Measurements from ENCODE around the gene CAPN3. TPM values are rescaled to one million over a fixed set of nuclear protein-coding genes. Genes with fewer than 3 reads are reported as not detected.
"Not testable (repeated sequence)": the region's sequence is repeated elsewhere in the genome, so short reads cannot be mapped to it uniquely, and the experiment has no call there.

The CAPN3 gene
- total RNA-seq, 1 donor from 2014 or later, result not detected

GRCh38 chr15:42335074-42335473 is 24.2 kb upstream of the CAPN3 start:
- Mint-ChIP-seq H3K4me3 (no peak overlapping the region), H3K9me3 (peaks cover 14% of the 10 kb centered on the region), H3K27me3 (ENCODE audit: insufficient read depth, low read depth) (no peaks in the 10 kb centered on the region), H3K36me3 (no peaks in the 10 kb centered on the region), H3K4me1 (no peaks in the 10 kb centered on the region), H3K27ac (no peak overlapping the region)
- H2AFZ ChIP-seq (replicated peaks), result no peak overlapping the region
- H3K4me2 ChIP-seq, result no peak overlapping the region
- no peak for DNase-seq (ENCODE audit: low spot score)
- no peak overlapping the region for H3K27ac ChIP-seq
- no peak overlapping the region for H3K4me3 ChIP-seq
- no peak overlapping the region for H3K9ac ChIP-seq
- H3K27me3 ChIP-seq, result no peaks in the 10 kb centered on the region
- no peaks in the 10 kb centered on the region for H4K20me1 ChIP-seq (ENCODE audit: low read depth)
- no peaks in the 10 kb centered on the region for H3K36me3 ChIP-seq
- H3K9me3 ChIP-seq (ENCODE audit: low read depth), result no peaks in the 10 kb centered on the region
- H3K4me1 ChIP-seq, result no peaks in the 10 kb centered on the region
- H3F3A ChIP-seq (ENCODE audit: low read depth), result no peaks in the 10 kb centered on the region
- TF ChIP-seq EZH2phosphoT487 (IDR thresholded peaks at IDR 0.05) (no peak), EZH2 (IDR thresholded peaks at IDR 0.05) (no peak)
- TF ChIP-seq, protein P1, sequence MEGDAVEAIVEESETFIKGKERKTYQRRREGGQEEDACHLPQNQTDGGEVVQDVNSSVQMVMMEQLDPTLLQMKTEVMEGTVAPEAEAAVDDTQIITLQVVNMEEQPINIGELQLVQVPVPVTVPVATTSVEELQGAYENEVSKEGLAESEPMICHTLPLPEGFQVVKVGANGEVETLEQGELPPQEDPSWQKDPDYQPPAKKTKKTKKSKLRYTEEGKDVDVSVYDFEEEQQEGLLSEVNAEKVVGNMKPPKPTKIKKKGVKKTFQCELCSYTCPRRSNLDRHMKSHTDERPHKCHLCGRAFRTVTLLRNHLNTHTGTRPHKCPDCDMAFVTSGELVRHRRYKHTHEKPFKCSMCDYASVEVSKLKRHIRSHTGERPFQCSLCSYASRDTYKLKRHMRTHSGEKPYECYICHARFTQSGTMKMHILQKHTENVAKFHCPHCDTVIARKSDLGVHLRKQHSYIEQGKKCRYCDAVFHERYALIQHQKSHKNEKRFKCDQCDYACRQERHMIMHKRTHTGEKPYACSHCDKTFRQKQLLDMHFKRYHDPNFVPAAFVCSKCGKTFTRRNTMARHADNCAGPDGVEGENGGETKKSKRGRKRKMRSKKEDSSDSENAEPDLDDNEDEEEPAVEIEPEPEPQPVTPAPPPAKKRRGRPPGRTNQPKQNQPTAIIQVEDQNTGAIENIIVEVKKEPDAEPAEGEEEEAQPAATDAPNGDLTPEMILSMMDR (IDR thresholded peaks at IDR 0.05), result no peak
- H3K79me2 ChIP-seq (ENCODE audit: low read depth), result no peaks in the 10 kb centered on the region

GRCh38 chr15:42336650-42337049 is 22.7 kb upstream of the CAPN3 start:
- H3F3A ChIP-seq (ENCODE audit: low read depth); H3K4me2 ChIP-seq; H4K20me1 ChIP-seq (ENCODE audit: low read depth); H3K36me3 ChIP-seq; H3K27me3 Mint-ChIP-seq (ENCODE audit: insufficient read depth, low read depth); H3K36me3 Mint-ChIP-seq; H3K79me2 ChIP-seq (ENCODE audit: low read depth); H3K9me3 ChIP-seq (ENCODE audit: low read depth); H3K4me1 Mint-ChIP-seq; H3K27ac ChIP-seq; DNase-seq (ENCODE audit: low spot score); H2AFZ ChIP-seq (replicated peaks); H3K4me1 ChIP-seq; H3K9ac ChIP-seq; H3K4me3 ChIP-seq; H3K4me3 Mint-ChIP-seq; H3K27me3 ChIP-seq; H3K27ac Mint-ChIP-seq: not testable (repeated sequence)
- H3K9me3 Mint-ChIP-seq, result peaks cover 14% of the 10 kb centered on the region

DNA sequence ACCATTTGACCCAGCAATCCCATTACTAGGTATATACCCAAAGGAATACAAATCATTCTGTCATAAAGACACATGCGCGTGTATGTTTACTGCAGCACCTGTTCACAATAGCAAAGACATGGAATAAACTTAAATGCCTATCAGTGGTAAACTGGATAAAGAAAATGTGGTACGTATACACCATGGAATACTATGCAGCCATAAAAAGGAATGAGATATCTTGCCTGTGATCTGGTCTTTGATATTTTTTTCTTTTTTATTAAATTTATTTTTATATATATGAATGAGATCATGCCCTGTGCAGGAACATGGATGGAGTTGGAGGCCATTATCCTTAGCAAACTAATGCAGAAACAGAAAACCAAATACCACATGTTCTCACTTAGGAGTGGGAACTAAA is 22.2 kb upstream of the CAPN3 start:
- H3K4me1 ChIP-seq; DNase-seq (ENCODE audit: low spot score); H3K27me3 Mint-ChIP-seq (ENCODE audit: insufficient read depth, low read depth); H3K27me3 ChIP-seq; H3K4me2 ChIP-seq; H3K79me2 ChIP-seq (ENCODE audit: low read depth); H4K20me1 ChIP-seq (ENCODE audit: low read depth); H3K9ac ChIP-seq; H3K27ac ChIP-seq; H3K4me3 Mint-ChIP-seq; H3K36me3 ChIP-seq; H3K4me3 ChIP-seq; H3K9me3 ChIP-seq (ENCODE audit: low read depth); H2AFZ ChIP-seq (replicated peaks); H3K36me3 Mint-ChIP-seq; H3K4me1 Mint-ChIP-seq; H3F3A ChIP-seq (ENCODE audit: low read depth); H3K27ac Mint-ChIP-seq: not testable (repeated sequence)
- H3K9me3 Mint-ChIP-seq, result peaks cover 14% of the 10 kb centered on the region

- H4K20me1 ChIP-seq (ENCODE audit: low read depth), result no peaks in the 10 kb centered on the region
- no peaks in the 10 kb centered on the region for H3K79me2 ChIP-seq (ENCODE audit: low read depth)
- H3K9ac ChIP-seq, result no peak overlapping the region
- no peaks in the 10 kb centered on the region for H3K9me3 ChIP-seq (ENCODE audit: low read depth)
- H3K27ac Mint-ChIP-seq, result no peak overlapping the region
- H3K4me1 Mint-ChIP-seq, result peaks cover 5% of the 10 kb centered on the region
- H3K36me3 ChIP-seq, result no peaks in the 10 kb centered on the region
- no peaks in the 10 kb centered on the region for H3K36me3 Mint-ChIP-seq
- no peak overlapping the region for H3K4me2 ChIP-seq
- no peaks in the 10 kb centered on the region for H3F3A ChIP-seq (ENCODE audit: low read depth)
- no peak overlapping the region for H2AFZ ChIP-seq (replicated peaks)
- no peaks in the 10 kb centered on the region for H3K27me3 ChIP-seq
- H3K4me3 Mint-ChIP-seq, result no peak overlapping the region
- TF ChIP-seq, protein P1 (IDR thresholded peaks at IDR 0.05), result no peak
- no peak for TF ChIP-seq EZH2 (IDR thresholded peaks at IDR 0.05)
- no peak for TF ChIP-seq EZH2phosphoT487 (IDR thresholded peaks at IDR 0.05)
- H3K9me3 Mint-ChIP-seq, result peaks cover 14% of the 10 kb centered on the region
- H3K4me1 ChIP-seq, result no peaks in the 10 kb centered on the region
- DNase-seq (ENCODE audit: low spot score), result no peak
- peaks cover 1% of the 10 kb centered on the region for H3K27me3 Mint-ChIP-seq (ENCODE audit: insufficient read depth, low read depth)
- H3K27ac ChIP-seq, result no peak overlapping the region
- H3K4me3 ChIP-seq, result no peak overlapping the region
Observed at GRCh38 chr15:42338500-42338899, 20.8 kb upstream of the CAPN3 start.
